CD1c-positive myeloid dendritic cell (primary cell): Measurements from ENCODE around the gene RINL.
"Not testable (repeated sequence)": the region's sequence is repeated elsewhere in the genome, so short reads cannot be mapped to it uniquely, and the experiment has no call there.

Source experiments
- DNase-seq: peaks from one replicate; pipeline ENCODE4 v3.0.0-alpha.2; 2016; ENCODE audit errors: extremely low spot score

Gene RINL

GRCh38 chr19:38875656-38876395 is 2.2 kb downstream of the RINL start:
- DNase-seq = no peak

- not testable (repeated sequence) for DNase-seq
These were observed 4.7 kb downstream of the RINL start for GRCh38 chr19:38873400-38873799.

GRCh38 chr19:38870612-38871011 is 7.5 kb downstream of the RINL start:
- DNase-seq = no peak

GRCh38 chr19:38869836-38870607 is 8.1 kb downstream of the RINL start:
- DNase-seq = peak; percentile 90

GRCh38 chr19:38869160-38869835 is 8.8 kb downstream of the RINL start:
- DNase-seq = peak; percentile 30

GRCh38 chr19:38868551-38868950 is 9.5 kb downstream of the RINL start:
- no peak for DNase-seq

- DNase-seq = no peak
These were observed 10.8 kb downstream of the RINL start for GRCh38 chr19:38867171-38867780.

- no peak for DNase-seq
These were observed 15.6 kb downstream of the RINL start for GRCh38 chr19:38862321-38863059.

GRCh38 chr19:38861368-38861767 is 16.7 kb downstream of the RINL start:
- no peak for DNase-seq

- DNase-seq = not testable (repeated sequence)
These were observed 18.4 kb downstream of the RINL start for GRCh38 chr19:38859631-38860204.

- DNase-seq = no peak
These were observed 21.3 kb downstream of the RINL start for GRCh38 chr19:38856813-38857212.

- DNase-seq = not testable (repeated sequence)
These were observed 22.3 kb downstream of the RINL start for GRCh38 chr19:38855751-38856150.

- not testable (repeated sequence) for DNase-seq
These were observed 23.1 kb downstream of the RINL start for GRCh38 chr19:38854961-38855360.

GRCh38 chr19:38853214-38853613 is 24.9 kb downstream of the RINL start:
- DNase-seq = no peak

GRCh38 chr19:38852231-38853044 is 25.6 kb downstream of the RINL start:
- peak; percentile 67 for DNase-seq

- DNase-seq = peak; percentile 98
These were observed 26.3 kb downstream of the RINL start for GRCh38 chr19:38851622-38852230.

- no peak for DNase-seq
These were observed 27.0 kb downstream of the RINL start for GRCh38 chr19:38850976-38851621.

- DNase-seq = peak; percentile 100
These were observed 27.6 kb downstream of the RINL start for GRCh38 chr19:38850436-38850975.

- peak; percentile 100 for DNase-seq
These were observed 28.1 kb downstream of the RINL start, which contains the start of gene HNRNPL for GRCh38 chr19:38849860-38850435. Gene HNRNPL, minus strand, starts transcription at chr19:38849986. Its CDS starts 20 bp downstream, at chr19:38849966.
